ENCODE measurements around the gene SLC16A3.

DNA sequence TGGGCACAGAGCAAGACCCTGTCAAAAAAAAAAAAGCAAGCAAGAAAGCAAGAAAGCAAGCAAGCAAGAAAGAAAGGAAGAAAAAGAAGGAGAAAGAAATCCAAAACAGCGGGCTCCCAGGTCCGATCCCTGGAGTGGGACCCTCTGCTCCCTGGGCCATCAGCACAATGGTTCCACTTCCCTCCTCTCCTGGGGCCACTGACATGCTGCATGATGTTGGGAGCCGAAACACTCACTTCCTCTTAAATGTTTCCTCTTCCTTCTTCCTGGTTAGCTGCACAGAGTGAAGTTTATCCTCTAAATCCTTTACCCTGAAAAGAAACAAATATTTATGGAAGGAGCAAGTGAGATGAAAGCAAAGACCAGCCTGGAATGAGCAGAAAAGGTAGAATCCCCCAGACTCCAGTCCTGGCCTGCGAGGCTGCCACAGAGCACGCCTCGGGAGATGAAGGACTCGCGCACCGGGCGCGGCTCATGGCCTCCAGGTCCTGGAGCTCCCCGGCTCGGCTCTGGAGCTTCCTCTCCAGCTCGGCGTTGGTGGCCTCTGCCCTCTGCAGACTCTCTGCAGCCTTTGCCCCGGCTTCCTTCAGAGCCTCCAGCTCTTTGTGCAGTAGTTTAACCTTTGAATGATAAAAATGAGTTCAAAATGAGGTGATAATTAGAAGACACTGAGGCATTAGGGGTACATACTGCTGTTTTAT lies 35.2 kb upstream of the SLC16A3 start:
- no peak for TF ChIP-seq REST (IDR thresholded peaks at IDR 0.05; ENCODE audit: insufficient read depth in 1 of 2, low read depth in 2 of 2, low read length in 2 of 2)
- no peak for TF ChIP-seq POLR2AphosphoS5 (IDR thresholded peaks at IDR 0.05; ENCODE audit: low read depth, low read length)
- TF ChIP-seq SIN3A (IDR thresholded peaks at IDR 0.05; ENCODE audit: borderline replicate concordance, insufficient read depth, low read length): no peak
- TF ChIP-seq TAF1 (IDR thresholded peaks at IDR 0.05; ENCODE audit: borderline replicate concordance, insufficient read depth, low read length): no peak
- TF ChIP-seq FOXP2 (optimal IDR thresholded peaks at IDR 0.05; ENCODE audit: borderline replicate concordance, extremely low read depth, extremely low read length, insufficient read depth): no peak

Data from PFSK-1 (cell line).